ENCODE measurements around the gene EXOSC5. TPM values are rescaled to one million over a fixed set of nuclear protein-coding genes. Genes with fewer than 3 reads are reported as not detected.

The EXOSC5 gene
- total and polyA plus RNA-seq, 2 of the 13 experiments (the other 11 are each of a cell fraction or from before 2014, with no cell fraction given), result 24.1 to 26.5 TPM

- no peak for TF ChIP-seq AFF4 (CRISPR knock-in tag; IDR thresholded peaks at IDR 0.05)
- no peak for TF ChIP-seq LRRFIP1 (CRISPR knock-in tag; conservative IDR thresholded peaks at IDR 0.05)
- no peak; the same call in 1 of the 2 replicates for TF ChIP-seq ZNF782 (CRISPR knock-in tag; IDR thresholded peaks at IDR 0.05; ENCODE audit: borderline replicate concordance)
- no peak; the same call in 1 of the 2 replicates for TF ChIP-seq ZNF710 (CRISPR knock-in tag; IDR thresholded peaks at IDR 0.05; ENCODE audit: borderline replicate concordance)
- no peak for TF ChIP-seq EEA1 (CRISPR knock-in tag; IDR thresholded peaks at IDR 0.05; ENCODE audit: borderline replicate concordance)
- no peak for TF ChIP-seq NCOA2 (CRISPR knock-in tag; IDR thresholded peaks at IDR 0.05)
- 0 out of 2 replicates have a peak, but pooled peaks have one; percentile 46 for TF ChIP-seq ZBTB26 (CRISPR knock-in tag; IDR thresholded peaks at IDR 0.05; ENCODE audit: borderline replicate concordance)
- TF ChIP-seq NFIC (IDR thresholded peaks at IDR 0.05; ENCODE audit: low read length), result no peak
- no peak for TF ChIP-seq POGZ (CRISPR knock-in tag; IDR thresholded peaks at IDR 0.05)
- no peak for TF ChIP-seq ZNF33B (CRISPR knock-in tag; IDR thresholded peaks at IDR 0.05)
- TF ChIP-seq MAFF (IDR thresholded peaks at IDR 0.05; ENCODE audit: low read depth, low read length), result no peak
- no peak for TF ChIP-seq ZNF569 (CRISPR knock-in tag; IDR thresholded peaks at IDR 0.05; ENCODE audit: borderline replicate concordance)
- peak; percentile 73; the same call in 1 of the 2 replicates for TF ChIP-seq ZGPAT (CRISPR knock-in tag; IDR thresholded peaks at IDR 0.05)
- no peak for TF ChIP-seq THAP7 (CRISPR knock-in tag; IDR thresholded peaks at IDR 0.05)
- TF ChIP-seq SRSF1 (optimal IDR thresholded peaks at IDR 0.05; ENCODE audit: low read depth, low read length), result no peak
Observed at GRCh38 chr19:41352609-41353465, 44.3 kb downstream of the EXOSC5 start (continued).
